ENCODE results near the gene PARD3B.

Gene PARD3B

GRCh38 chr2:205531489-205532148, 986.3 kb downstream of the PARD3B start:
- in situ Hi-C loops (cut with MboI; ENCODE audit: low sequenced_read_pairs, unreplicated experiment) = no loop called here
- no peak for TF ChIP-seq CTCF (IDR thresholded peaks at IDR 0.05; ENCODE audit: borderline replicate concordance, control extremely low read depth, extremely low read depth, insufficient read depth, missing control alignments)
- no peak for DNase-seq (ENCODE audit: low spot score)

GRCh38 chr2:205535001-205535400, 989.7 kb downstream of the PARD3B start:
- no peak for TF ChIP-seq CTCF (IDR thresholded peaks at IDR 0.05; ENCODE audit: borderline replicate concordance, control extremely low read depth, extremely low read depth, insufficient read depth, missing control alignments)
- in situ Hi-C loops (cut with MboI; ENCODE audit: low sequenced_read_pairs, unreplicated experiment) = no loop called here
- no peak for DNase-seq (ENCODE audit: low spot score)

GRCh38 chr2:205539603-205540002, 994.3 kb downstream of the PARD3B start:
- no peak for DNase-seq (ENCODE audit: low spot score)
- in situ Hi-C loops (cut with MboI; ENCODE audit: low sequenced_read_pairs, unreplicated experiment) = no loop called here
- TF ChIP-seq CTCF (IDR thresholded peaks at IDR 0.05; ENCODE audit: borderline replicate concordance, control extremely low read depth, extremely low read depth, insufficient read depth, missing control alignments) = no peak

GRCh38 chr2:205540036-205540435, 994.8 kb downstream of the PARD3B start:
- no peak for TF ChIP-seq CTCF (IDR thresholded peaks at IDR 0.05; ENCODE audit: borderline replicate concordance, control extremely low read depth, extremely low read depth, insufficient read depth, missing control alignments)
- no peak for DNase-seq (ENCODE audit: low spot score)
- in situ Hi-C loops (cut with MboI; ENCODE audit: low sequenced_read_pairs, unreplicated experiment) = no loop called here

- TF ChIP-seq CTCF (IDR thresholded peaks at IDR 0.05; ENCODE audit: borderline replicate concordance, control extremely low read depth, extremely low read depth, insufficient read depth, missing control alignments) = no peak
- in situ Hi-C loops (cut with MboI; ENCODE audit: low sequenced_read_pairs, unreplicated experiment) = no loop called here
- DNase-seq (ENCODE audit: low spot score) = no peak
Measured at GRCh38 chr2:205543262-205543843, 998.1 kb downstream of the PARD3B start.

- in situ Hi-C loops (cut with MboI; ENCODE audit: low sequenced_read_pairs, unreplicated experiment) = no loop called here
- no peak for TF ChIP-seq CTCF (IDR thresholded peaks at IDR 0.05; ENCODE audit: borderline replicate concordance, control extremely low read depth, extremely low read depth, insufficient read depth, missing control alignments)
- no peak for DNase-seq (ENCODE audit: low spot score)
Measured at GRCh38 chr2:205543937-205544702, 998.8 kb downstream of the PARD3B start.

Measured in GM13976 (cell line).